DMS79 treated with DMSO at 0.1 percent for 48 hours (cell line): ENCODE data around the gene CTBP2.
A peak's percentile ranks its signal among the peaks of the same experiment; 100 is the strongest.

Experiments
- DNase-seq: peaks from one replicate; lab custom pipeline; 2025; lab: John Stamatoyannopoulos, UW

The CTBP2 gene

GRCh38 chr10:125024497-125025234 lies 135.7 kb downstream of the CTBP2 start:
- peak; percentile 41 for DNase-seq

- peak; percentile 41 for DNase-seq
Measured at GRCh38 chr10:125023862-125024496, 136.4 kb downstream of the CTBP2 start.

GRCh38 chr10:125023255-125023654 lies 137.1 kb downstream of the CTBP2 start:
- DNase-seq, result peak; percentile 64

- no peak for DNase-seq
Measured at GRCh38 chr10:125022671-125023070, 137.7 kb downstream of the CTBP2 start.

- DNase-seq, result no peak
Measured at GRCh38 chr10:125021686-125022344, 138.5 kb downstream of the CTBP2 start.

GRCh38 chr10:125020871-125021270 lies 139.5 kb downstream of the CTBP2 start:
- no peak for DNase-seq

GRCh38 chr10:125020386-125020785 lies 140.0 kb downstream of the CTBP2 start:
- DNase-seq, result no peak

- no peak for DNase-seq
Measured at GRCh38 chr10:125018576-125019143, 141.7 kb downstream of the CTBP2 start.

- no peak for DNase-seq
Measured at GRCh38 chr10:125017547-125018298, 142.6 kb downstream of the CTBP2 start.

- no peak for DNase-seq
Measured at GRCh38 chr10:125016611-125017202, 143.7 kb downstream of the CTBP2 start.

- no peak for DNase-seq
Measured at GRCh38 chr10:125016123-125016522, 144.2 kb downstream of the CTBP2 start.

- DNase-seq, result no peak
Measured at GRCh38 chr10:125015356-125015944, 144.9 kb downstream of the CTBP2 start.

- DNase-seq, result no peak
Measured at GRCh38 chr10:125014836-125015355, 145.5 kb downstream of the CTBP2 start.

- no peak for DNase-seq
Measured at GRCh38 chr10:125014086-125014830, 146.1 kb downstream of the CTBP2 start.

- DNase-seq, result no peak
Measured at GRCh38 chr10:125013529-125013872, 146.9 kb downstream of the CTBP2 start.

- no peak for DNase-seq
Measured at GRCh38 chr10:125012851-125013528, 147.4 kb downstream of the CTBP2 start.

GRCh38 chr10:125011926-125012705 lies 148.2 kb downstream of the CTBP2 start:
- no peak for DNase-seq

GRCh38 chr10:125011171-125011925 lies 149.0 kb downstream of the CTBP2 start:
- no peak for DNase-seq
